Left ventricle myocardium inferior (tissue), 1 donor: Measurements from ENCODE around the gene SLC24A3. TPM values are rescaled to one million over a fixed set of nuclear protein-coding genes. Genes with fewer than 3 reads are reported as not detected.

ENCODE experiments used
- DNase-seq: peaks from one replicate; pipeline ENCODE4 v3.0.0-alpha.2; 2020
- H3K27ac ChIP-seq: fragments of 200-600 bp; replicated peaks from 2 replicates; pipeline ENCODE4 v1.8.0; 2021
- H3K27me3 ChIP-seq: fragments of 200-600 bp; 2 replicates; pipeline ENCODE4 v1.8.0; 2021; ENCODE audit warnings: low read depth
- H3K36me3 ChIP-seq: fragments of 200-600 bp; 2 replicates; pipeline ENCODE4 v1.8.0; 2021
- H3K4me1 ChIP-seq: fragments of 200-600 bp; 2 replicates; pipeline ENCODE4 v1.8.0; 2021
- H3K4me3 ChIP-seq: fragments of 200-600 bp; 2 replicates; pipeline ENCODE4 v1.8.0; 2021; ENCODE audit warnings: mild to moderate bottlenecking, moderate library complexity
- H3K9me3 ChIP-seq: fragments of 200-600 bp; replicated peaks from 2 replicates; pipeline ENCODE4 v1.8.0; 2021
- intact Hi-C: fragments of 100-400 bp; cut with micrococcal nuclease; formaldehyde crosslinking; loops from one replicate; pipeline ENCODE4 v1.11.0; 2022
- total RNA-seq: library from RNA; stranded (reverse); fragmentation: NEBNext Ultra II Directional; extraction: Animal tissue kit (Norgen Biotek cat#: 25700); gene quantifications from one replicate; pipeline ENCODE4 v1.2.1, GENCODE V29; 2021
- TF ChIP-seq, protein P1 (sequence below): fragments of 200-600 bp; IDR thresholded peaks from 2 replicates; pipeline ENCODE4 v1.8.0; 2021; ENCODE audit warnings: antibody characterized with exemption, mild to moderate bottlenecking, borderline replicate concordance
- donor health status: DM: no; HTN: yes; CAD: no; lungs with severe emphysema.

SLC24A3 gene
- total RNA-seq, 1 donor from 2014 or later, result 1.3 TPM

DNA sequence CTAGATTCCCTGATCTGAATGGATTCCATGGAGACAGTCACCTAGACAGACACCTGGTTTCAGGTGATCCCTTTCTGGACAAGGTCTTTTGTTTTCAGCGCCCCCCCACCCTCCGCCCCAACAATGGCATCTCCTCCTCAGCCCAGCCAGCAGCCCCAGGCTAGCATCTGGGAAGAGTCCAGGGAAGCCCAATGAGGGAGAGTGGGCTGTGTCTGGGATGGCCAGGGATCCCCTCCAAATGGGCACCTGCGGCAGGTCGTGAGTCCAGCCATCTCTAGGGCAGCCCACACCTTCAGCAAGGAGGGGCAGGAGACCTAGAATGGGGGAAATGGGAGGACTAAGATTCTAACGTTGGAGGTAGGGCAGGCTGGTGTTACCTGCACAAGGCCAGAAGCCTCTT is 1.2 kb upstream of the SLC24A3 start:
- H3K4me3 ChIP-seq, result peak overlapping the region; percentile 65
- no peak overlapping the region for H3K27ac ChIP-seq

DNA sequence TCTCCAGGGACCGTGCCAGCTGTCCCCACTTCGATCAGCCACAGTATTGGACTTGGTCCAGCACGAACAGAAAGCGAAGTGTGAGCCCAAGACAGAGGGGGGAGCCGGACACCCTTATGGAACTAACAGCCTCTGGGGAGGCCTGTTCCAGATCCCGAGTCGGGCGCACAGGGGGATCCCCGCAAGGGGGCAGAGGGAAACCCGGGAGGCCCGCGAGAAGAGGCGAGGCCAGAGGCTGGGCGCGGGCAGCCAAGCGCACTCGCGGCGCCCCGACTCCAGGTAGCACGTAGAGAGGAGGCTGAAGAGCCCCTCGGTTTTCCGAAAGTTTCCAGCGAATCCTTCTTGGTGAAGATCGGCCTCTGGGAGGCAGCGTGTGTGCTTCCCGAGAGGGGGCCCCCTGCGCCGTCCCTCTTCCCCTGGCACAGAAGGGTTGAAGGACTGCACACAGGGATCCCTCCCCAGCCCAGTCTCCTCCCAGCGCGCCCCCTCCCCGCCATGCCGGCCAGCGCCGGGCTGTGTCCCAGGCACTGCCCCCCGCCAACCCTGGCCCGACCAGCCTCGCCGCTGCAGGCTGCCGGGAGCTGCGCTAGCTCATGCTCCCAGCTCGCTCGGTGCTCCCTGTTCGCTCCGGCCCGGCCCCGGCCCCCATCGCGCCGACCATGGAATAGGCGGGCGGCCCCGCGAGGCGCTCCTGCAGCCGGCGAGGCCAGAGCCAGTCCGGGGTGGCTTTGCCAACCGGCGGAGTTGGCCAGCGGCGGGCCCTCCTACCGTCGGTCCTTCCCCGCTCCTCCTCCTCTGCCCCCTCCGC is 577 bp upstream of the SLC24A3 start:
- Histone ChIP-seq H3K4me3 (peak overlapping the region; percentile 65), H3K9me3 (no peaks in the 10 kb centered on the region), H3K27ac (no peak overlapping the region), H3K27me3 (peaks cover 91% of the 10 kb centered on the region), H3K36me3 (no peaks in the 10 kb centered on the region), H3K4me1 (peaks cover 23% of the 10 kb centered on the region)
- intact Hi-C loops, result no loop called here
- TF ChIP-seq, protein P1, sequence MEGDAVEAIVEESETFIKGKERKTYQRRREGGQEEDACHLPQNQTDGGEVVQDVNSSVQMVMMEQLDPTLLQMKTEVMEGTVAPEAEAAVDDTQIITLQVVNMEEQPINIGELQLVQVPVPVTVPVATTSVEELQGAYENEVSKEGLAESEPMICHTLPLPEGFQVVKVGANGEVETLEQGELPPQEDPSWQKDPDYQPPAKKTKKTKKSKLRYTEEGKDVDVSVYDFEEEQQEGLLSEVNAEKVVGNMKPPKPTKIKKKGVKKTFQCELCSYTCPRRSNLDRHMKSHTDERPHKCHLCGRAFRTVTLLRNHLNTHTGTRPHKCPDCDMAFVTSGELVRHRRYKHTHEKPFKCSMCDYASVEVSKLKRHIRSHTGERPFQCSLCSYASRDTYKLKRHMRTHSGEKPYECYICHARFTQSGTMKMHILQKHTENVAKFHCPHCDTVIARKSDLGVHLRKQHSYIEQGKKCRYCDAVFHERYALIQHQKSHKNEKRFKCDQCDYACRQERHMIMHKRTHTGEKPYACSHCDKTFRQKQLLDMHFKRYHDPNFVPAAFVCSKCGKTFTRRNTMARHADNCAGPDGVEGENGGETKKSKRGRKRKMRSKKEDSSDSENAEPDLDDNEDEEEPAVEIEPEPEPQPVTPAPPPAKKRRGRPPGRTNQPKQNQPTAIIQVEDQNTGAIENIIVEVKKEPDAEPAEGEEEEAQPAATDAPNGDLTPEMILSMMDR, result no peak
- DNase-seq, result no peak

More for the DNA sequence above, 1.2 kb upstream of the SLC24A3 start:
- Histone ChIP-seq H3K36me3 (no peaks in the 10 kb centered on the region), H3K27me3 (peaks cover 89% of the 10 kb centered on the region), H3K9me3 (no peaks in the 10 kb centered on the region), H3K4me1 (peaks cover 23% of the 10 kb centered on the region)
- intact Hi-C loops, result no loop called here
- TF ChIP-seq, protein P1, result no peak
- DNase-seq, result no peak

DNA sequence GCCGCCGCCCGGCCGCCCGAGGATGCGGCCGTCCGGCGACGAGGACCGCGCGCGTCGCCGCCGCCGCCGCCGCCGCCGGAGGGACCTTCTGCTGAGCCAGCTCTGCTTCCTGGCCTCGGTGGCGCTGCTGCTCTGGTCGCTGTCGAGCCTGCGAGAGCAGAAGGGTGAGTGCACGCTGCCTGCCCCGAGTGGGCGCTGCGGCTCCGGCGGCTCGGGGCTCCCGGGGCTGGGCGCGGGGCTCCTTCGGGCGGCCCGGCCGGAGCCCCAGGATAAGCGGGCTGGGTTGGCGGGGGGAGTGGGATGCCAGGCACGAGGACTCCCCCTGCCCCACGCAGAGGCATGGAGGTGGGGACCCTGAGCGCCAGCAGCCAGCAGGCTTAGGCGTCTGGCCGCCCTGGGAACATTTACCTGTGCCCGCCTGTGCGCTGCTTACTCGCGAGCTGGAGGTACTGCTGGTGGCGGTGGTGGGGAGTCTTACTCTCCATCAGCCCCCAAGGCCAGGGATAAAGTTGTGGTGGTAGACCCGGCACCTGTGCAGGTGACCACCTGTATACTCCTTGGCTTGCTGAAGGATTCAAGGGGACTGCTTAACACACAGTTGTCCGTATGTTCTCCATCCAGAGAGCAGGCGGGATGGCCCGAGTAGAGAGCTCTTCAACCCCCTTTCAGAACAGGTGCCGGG is 520 bp downstream of the SLC24A3 start:
- Histone ChIP-seq H3K27ac (no peak overlapping the region), H3K27me3 (peaks cover 93% of the 10 kb centered on the region), H3K4me1 (peaks cover 23% of the 10 kb centered on the region), H3K36me3 (no peaks in the 10 kb centered on the region), H3K9me3 (no peaks in the 10 kb centered on the region), H3K4me3 (peak overlapping the region; percentile 65)
- intact Hi-C loops, result no loop called here
- TF ChIP-seq, protein P1, result peak; percentile 53
- peak; percentile 70 for DNase-seq

DNA sequence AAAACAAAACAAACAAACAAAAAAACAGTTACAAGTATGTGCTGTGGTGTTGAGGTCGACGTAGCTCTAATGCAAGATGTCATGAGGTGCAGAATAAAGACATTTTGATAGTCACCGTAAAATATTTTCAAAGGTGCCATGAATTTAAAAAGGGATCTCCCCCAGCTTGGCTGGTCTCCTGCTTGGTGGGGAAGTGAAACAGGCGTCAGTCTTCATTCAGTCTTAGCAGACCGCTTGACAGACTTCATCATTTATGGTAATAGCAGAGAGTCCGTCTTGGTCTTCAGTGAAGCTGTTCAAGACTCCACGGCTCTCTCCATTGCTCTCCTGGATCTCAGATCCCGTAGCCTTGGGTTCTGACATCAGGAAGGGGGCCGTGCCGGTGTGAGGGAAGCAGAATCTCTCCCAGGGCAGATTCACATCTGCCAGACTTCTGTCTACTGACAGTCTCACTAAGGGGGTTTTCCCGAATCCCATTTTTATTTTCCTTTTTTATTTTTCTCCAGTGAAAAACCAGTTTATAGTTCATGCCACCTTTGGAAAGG is 1.6 kb downstream of the SLC24A3 start:
- Histone ChIP-seq H3K4me3 (no peak overlapping the region), H3K27me3 (peaks cover 94% of the 10 kb centered on the region), H3K36me3 (no peaks in the 10 kb centered on the region), H3K27ac (no peak overlapping the region), H3K4me1 (peaks cover 23% of the 10 kb centered on the region), H3K9me3 (no peaks in the 10 kb centered on the region)
- no peak for DNase-seq
- TF ChIP-seq, protein P1, result no peak
- intact Hi-C loops, result no loop called here

DNA sequence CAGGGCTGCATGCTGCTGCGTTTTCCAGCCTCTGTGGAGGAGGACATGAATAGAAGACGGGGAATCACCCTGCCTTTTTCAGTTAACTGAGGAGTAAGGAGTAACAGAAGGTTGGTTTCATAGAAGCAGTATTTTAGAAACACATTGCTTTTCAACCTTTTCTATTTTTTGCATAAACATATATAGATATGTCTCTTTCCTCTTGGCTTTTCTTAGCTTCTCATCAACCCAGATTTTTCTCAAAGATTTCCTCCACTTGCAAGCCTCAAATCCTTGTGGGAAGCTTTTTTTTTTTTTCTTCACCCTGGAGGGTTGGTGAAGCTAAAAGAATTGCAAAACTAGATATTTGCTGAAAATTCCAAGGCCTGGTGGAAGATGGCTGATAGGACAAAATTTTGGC is 6.0 kb downstream of the SLC24A3 start:
- intact Hi-C loops, result no loop called here
- TF ChIP-seq, protein P1, result no peak

More for the DNA sequence above, 6.0 kb downstream of the SLC24A3 start:
- H3K27ac ChIP-seq, result no peak overlapping the region
- no peaks in the 10 kb centered on the region for H3K9me3 ChIP-seq
- H3K4me1 ChIP-seq, result peaks cover under 1% of the 10 kb centered on the region
- no peaks in the 10 kb centered on the region for H3K36me3 ChIP-seq
- no peak overlapping the region for H3K4me3 ChIP-seq
- peaks cover 62% of the 10 kb centered on the region for H3K27me3 ChIP-seq
- no peak for DNase-seq
